ENCODE measurements around the gene ITGB7. TPM values are rescaled to one million over a fixed set of nuclear protein-coding genes. Genes with fewer than 3 reads are reported as not detected.
A peak's percentile ranks its signal among the peaks of the same experiment; 100 is the strongest.

The ITGB7 gene
- total RNA-seq, 4 donors from 2014 or later: 2.9 to 29.1 (median 6.8) TPM

- peaks cover 8% of the 10 kb centered on the region for H3K4me1 ChIP-seq
- no peaks in the 10 kb centered on the region for H3K27me3 ChIP-seq
- peak in 1 of 2 donors; percentile 75 for DNase-seq (ENCODE audit: low spot score in 2 of 2)
- WGBS: 88% methylated on average over 13 of the region's 14 CpGs
- TF ChIP-seq POLR2AphosphoS5 (IDR thresholded peaks at IDR 0.05) (no peak), POLR2A (IDR thresholded peaks at IDR 0.05) (no peak), EP300 (IDR thresholded peaks at IDR 0.05) (no peak)
- TF ChIP-seq, protein P1, sequence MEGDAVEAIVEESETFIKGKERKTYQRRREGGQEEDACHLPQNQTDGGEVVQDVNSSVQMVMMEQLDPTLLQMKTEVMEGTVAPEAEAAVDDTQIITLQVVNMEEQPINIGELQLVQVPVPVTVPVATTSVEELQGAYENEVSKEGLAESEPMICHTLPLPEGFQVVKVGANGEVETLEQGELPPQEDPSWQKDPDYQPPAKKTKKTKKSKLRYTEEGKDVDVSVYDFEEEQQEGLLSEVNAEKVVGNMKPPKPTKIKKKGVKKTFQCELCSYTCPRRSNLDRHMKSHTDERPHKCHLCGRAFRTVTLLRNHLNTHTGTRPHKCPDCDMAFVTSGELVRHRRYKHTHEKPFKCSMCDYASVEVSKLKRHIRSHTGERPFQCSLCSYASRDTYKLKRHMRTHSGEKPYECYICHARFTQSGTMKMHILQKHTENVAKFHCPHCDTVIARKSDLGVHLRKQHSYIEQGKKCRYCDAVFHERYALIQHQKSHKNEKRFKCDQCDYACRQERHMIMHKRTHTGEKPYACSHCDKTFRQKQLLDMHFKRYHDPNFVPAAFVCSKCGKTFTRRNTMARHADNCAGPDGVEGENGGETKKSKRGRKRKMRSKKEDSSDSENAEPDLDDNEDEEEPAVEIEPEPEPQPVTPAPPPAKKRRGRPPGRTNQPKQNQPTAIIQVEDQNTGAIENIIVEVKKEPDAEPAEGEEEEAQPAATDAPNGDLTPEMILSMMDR (IDR thresholded peaks at IDR 0.05): no peak
- H3K4me3 ChIP-seq: no peak overlapping the region
- peaks cover 6% of the 10 kb centered on the region for H3K36me3 ChIP-seq
- no peaks in the 10 kb centered on the region for H3K9me3 ChIP-seq
- H3K27ac ChIP-seq: no peak overlapping the region
These were observed 10.6 kb downstream of the ITGB7 start for GRCh38 chr12:53196486-53196885.

- Histone ChIP-seq H3K4me1 (peaks cover 8% of the 10 kb centered on the region), H3K36me3 (peaks cover 6% of the 10 kb centered on the region), H3K27ac (no peak overlapping the region), H3K4me3 (no peak overlapping the region), H3K27me3 (no peaks in the 10 kb centered on the region), H3K9me3 (no peaks in the 10 kb centered on the region)
- TF ChIP-seq POLR2AphosphoS5 (IDR thresholded peaks at IDR 0.05): no peak
- no peak for TF ChIP-seq EP300 (IDR thresholded peaks at IDR 0.05)
- TF ChIP-seq POLR2A (IDR thresholded peaks at IDR 0.05): no peak
- TF ChIP-seq, protein P1 (IDR thresholded peaks at IDR 0.05): no peak
- DNase-seq (ENCODE audit: low spot score in 2 of 2): peak in 1 of 2 donors; percentile 53
- WGBS: 91% methylated on average over 10 of the region's 10 CpGs
These were observed 11.3 kb downstream of the ITGB7 start for GRCh38 chr12:53195516-53196420.

DNA sequence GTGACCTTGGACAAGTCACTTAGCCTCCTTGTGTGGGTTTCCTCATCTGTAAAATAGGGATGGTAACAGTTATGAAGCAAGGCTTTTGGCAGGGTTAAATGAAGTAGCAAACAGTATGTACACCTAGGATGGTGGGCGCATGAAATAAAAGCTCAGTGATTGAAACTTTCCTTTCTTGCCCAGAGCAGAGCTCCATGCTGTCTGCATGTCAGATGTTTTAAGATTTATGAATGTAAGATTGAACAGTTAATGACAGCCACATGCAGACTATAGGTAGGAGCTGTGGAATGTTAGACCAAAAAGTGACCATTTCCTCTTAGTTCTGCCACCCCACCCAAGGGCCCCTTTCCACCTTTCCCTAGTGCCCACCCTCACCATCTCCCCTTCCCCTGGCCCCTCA, 12.1 kb downstream of the ITGB7 start:
- no peaks in the 10 kb centered on the region for H3K9me3 ChIP-seq
- peaks cover 10% of the 10 kb centered on the region for H3K4me1 ChIP-seq
- TF ChIP-seq POLR2AphosphoS5 (IDR thresholded peaks at IDR 0.05): no peak
- no peak for TF ChIP-seq POLR2A (IDR thresholded peaks at IDR 0.05)
- TF ChIP-seq, protein P1 (IDR thresholded peaks at IDR 0.05): no peak
- no peak for TF ChIP-seq EP300 (IDR thresholded peaks at IDR 0.05)
- no peaks in the 10 kb centered on the region for H3K27me3 ChIP-seq
- no peak overlapping the region for H3K27ac ChIP-seq
- no peak for DNase-seq (ENCODE audit: low spot score in 2 of 2)
- H3K36me3 ChIP-seq: peaks cover 6% of the 10 kb centered on the region
- WGBS: 100% methylated on average over 1 of the region's 1 CpG
- H3K4me3 ChIP-seq: no peak overlapping the region

GRCh38 chr12:53193985-53194716, 12.9 kb downstream of the ITGB7 start:
- Histone ChIP-seq H3K36me3 (peaks cover 6% of the 10 kb centered on the region), H3K4me1 (peaks cover 15% of the 10 kb centered on the region), H3K27me3 (no peaks in the 10 kb centered on the region), H3K27ac (no peak overlapping the region), H3K4me3 (no peak overlapping the region), H3K9me3 (no peaks in the 10 kb centered on the region)
- DNase-seq (ENCODE audit: low spot score in 2 of 2): no peak
- TF ChIP-seq EP300 (IDR thresholded peaks at IDR 0.05) (no peak), POLR2A (IDR thresholded peaks at IDR 0.05) (no peak), POLR2AphosphoS5 (IDR thresholded peaks at IDR 0.05) (no peak)
- TF ChIP-seq, protein P1 (IDR thresholded peaks at IDR 0.05): no peak
- WGBS: 82% methylated on average over 11 of the region's 11 CpGs

GRCh38 chr12:53193040-53193439, 14.0 kb downstream of the ITGB7 start:
- TF ChIP-seq POLR2AphosphoS5 (IDR thresholded peaks at IDR 0.05) (no peak), POLR2A (IDR thresholded peaks at IDR 0.05) (no peak), EP300 (IDR thresholded peaks at IDR 0.05) (no peak)
- TF ChIP-seq, protein P1 (IDR thresholded peaks at IDR 0.05): no peak
- no peak overlapping the region for H3K4me3 ChIP-seq
- peak; percentile 42 to 47 for DNase-seq (ENCODE audit: low spot score in 2 of 2)
- H3K27me3 ChIP-seq: no peaks in the 10 kb centered on the region
- H3K27ac ChIP-seq: no peak overlapping the region
- H3K36me3 ChIP-seq: peaks cover 11% of the 10 kb centered on the region
- H3K4me1 ChIP-seq: peaks cover 14% of the 10 kb centered on the region
- H3K9me3 ChIP-seq: no peaks in the 10 kb centered on the region
- 83% methylated on average over 4 of the region's 9 CpGs for WGBS
